GM12801 (cell line): ENCODE data around the gene DPH3.

ENCODE experiments used
- TF ChIP-seq, protein P1 (sequence below): IDR thresholded peaks from one replicate; pipeline ENCODE4 v1.5.1; 2011; ENCODE audit warnings: control low read depth; ENCODE audit not compliant: insufficient read length; ENCODE audit errors: extremely low read depth

DPH3 gene

GRCh38 chr3:16236030-16236639 is 28.6 kb downstream of the DPH3 start:
- TF ChIP-seq, protein P1, sequence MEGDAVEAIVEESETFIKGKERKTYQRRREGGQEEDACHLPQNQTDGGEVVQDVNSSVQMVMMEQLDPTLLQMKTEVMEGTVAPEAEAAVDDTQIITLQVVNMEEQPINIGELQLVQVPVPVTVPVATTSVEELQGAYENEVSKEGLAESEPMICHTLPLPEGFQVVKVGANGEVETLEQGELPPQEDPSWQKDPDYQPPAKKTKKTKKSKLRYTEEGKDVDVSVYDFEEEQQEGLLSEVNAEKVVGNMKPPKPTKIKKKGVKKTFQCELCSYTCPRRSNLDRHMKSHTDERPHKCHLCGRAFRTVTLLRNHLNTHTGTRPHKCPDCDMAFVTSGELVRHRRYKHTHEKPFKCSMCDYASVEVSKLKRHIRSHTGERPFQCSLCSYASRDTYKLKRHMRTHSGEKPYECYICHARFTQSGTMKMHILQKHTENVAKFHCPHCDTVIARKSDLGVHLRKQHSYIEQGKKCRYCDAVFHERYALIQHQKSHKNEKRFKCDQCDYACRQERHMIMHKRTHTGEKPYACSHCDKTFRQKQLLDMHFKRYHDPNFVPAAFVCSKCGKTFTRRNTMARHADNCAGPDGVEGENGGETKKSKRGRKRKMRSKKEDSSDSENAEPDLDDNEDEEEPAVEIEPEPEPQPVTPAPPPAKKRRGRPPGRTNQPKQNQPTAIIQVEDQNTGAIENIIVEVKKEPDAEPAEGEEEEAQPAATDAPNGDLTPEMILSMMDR, result no peak

GRCh38 chr3:16234281-16234680 is 30.5 kb downstream of the DPH3 start:
- TF ChIP-seq, protein P1, result no peak

- TF ChIP-seq, protein P1, result no peak
Observed at GRCh38 chr3:16233806-16234205, 30.9 kb downstream of the DPH3 start.

- TF ChIP-seq, protein P1, result no peak
Observed at GRCh38 chr3:16231983-16232382, 32.8 kb downstream of the DPH3 start.

DNA sequence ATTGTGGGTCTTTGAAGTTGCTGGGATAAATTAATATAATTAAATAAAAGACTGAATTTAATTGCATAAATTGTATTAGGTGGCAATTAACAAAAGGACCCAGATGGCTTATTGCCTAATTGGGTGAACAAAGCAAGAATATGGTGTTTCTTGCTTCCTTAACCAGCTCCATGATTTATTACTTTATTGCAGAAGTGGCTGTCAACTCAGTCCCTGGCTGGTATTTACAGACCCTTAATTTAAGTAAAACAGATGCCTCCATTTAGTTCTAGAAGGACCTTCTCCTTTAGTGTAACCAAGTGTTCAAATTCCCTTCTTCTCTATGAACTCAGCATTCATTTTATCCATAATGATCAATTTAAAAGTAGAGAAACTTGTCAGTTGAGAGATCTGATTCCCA is 35.1 kb downstream of the DPH3 start:
- TF ChIP-seq, protein P1, result no peak

DNA sequence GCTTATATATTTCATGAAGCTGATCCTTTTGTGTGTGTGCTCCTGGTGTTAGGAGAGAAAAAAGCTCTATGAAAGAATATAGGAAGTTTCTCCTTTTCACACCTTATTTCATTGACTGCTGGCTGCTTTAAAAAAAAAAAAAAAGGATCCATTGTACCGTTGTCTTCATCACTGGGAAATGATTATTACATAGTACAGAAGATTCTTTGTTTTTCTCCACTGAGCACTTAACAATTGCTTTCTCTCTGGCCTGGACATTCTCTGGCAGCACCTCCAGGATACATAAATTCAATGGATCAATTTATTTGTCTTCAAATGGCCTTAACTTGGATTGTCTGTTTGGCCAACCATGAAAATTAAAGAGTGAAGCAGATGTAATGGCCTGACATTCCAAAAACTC is 37.2 kb downstream of the DPH3 start:
- TF ChIP-seq, protein P1, result no peak

DNA sequence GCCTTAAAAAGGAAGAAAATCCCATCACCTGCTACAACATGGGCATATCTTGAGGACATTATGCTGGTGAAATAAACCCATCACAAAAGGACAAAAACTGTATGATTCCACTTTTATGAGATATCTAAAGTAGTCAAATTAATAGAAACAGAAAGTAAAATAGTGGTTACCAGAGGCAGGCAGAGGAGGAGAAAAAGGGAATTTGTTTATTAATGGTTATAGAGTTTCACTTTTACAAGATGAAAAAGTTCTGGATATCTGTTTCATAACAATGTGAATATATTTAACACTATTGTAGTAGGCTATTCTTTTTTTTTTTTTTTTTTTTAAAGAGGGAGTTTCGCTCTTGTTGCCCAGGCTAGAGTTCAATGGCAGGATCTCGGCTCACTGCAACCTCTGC is 40.4 kb downstream of the DPH3 start:
- TF ChIP-seq, protein P1, result no peak
